HCT116 (cell line): ENCODE data around the gene BST2. TPM values are rescaled to one million over a fixed set of nuclear protein-coding genes. Genes with fewer than 3 reads are reported as not detected.

Source experiments
- ATAC-seq: fragments of 200-7000 bp; cut with Tn5 transposase; 2 replicates; pipeline ENCODE4 v1.9.1; 2020; ENCODE audit warnings: mild to moderate bottlenecking, moderate library complexity
- BruUV-seq: library from RNA; stranded (reverse); fragments of 400-500 nt; replicated peaks from 2 replicates; lab custom pipeline; 2021; lab: Mats Ljungman, UMichigan
- CTCF ChIA-PET: fragments of 300-600 bp; sonication (Branson Sonifier 250); formaldehyde crosslinking; loops from one replicate; lab custom pipeline; 2021; ENCODE audit warnings: antibody characterized with exemption; lab: Charles Lee
- POLR2A ChIA-PET: fragments of 300-600, 350-600 bp; sonication (Branson Sonifier 250); formaldehyde crosslinking; loops from one replicate; lab custom pipeline; 2021; ENCODE audit warnings: antibody characterized with exemption; lab: Charles Lee
- RAD21 ChIA-PET, 2 experiments: fragments of 300-600 bp; sonication (Branson Sonifier 250); formaldehyde crosslinking; loops; one replicate each; lab custom pipeline; 2023; ENCODE audit warnings: low total read pairs in 2 of 2; ENCODE audit not compliant: uncharacterized antibody in 2 of 2, unreplicated experiment in 2 of 2, low non-redundant PET in 1 of 2; lab: Charles Lee
- DNase-seq: peaks from one replicate; pipeline ENCODE4 v3.0.0-alpha.2; 2010; ENCODE audit warnings: low read depth, low spot score
- H2AFZ ChIP-seq: fragments of 200-600 bp; shearing (Covaris generic), sonication (generic); 2 replicates; pipeline ENCODE4 v1.6.1; 2017; ENCODE audit warnings: low read depth, mixed run types, mixed read lengths, antibody characterized with exemption, low read length; ENCODE audit not compliant: poor library complexity, severe bottlenecking
- H3K27ac ChIP-seq: 2 replicates; pipeline ENCODE4 v1.5.1; 2012; ENCODE audit warnings: low read depth, low read length
- H3K27me3 ChIP-seq: fragments of 200-600 bp; sonication (generic); 2 replicates; pipeline ENCODE4 v1.6.1; 2016; ENCODE audit warnings: mixed run types, low read length, mixed read lengths; ENCODE audit not compliant: insufficient read depth
- H3K36me3 ChIP-seq, 2 experiments: fragments of 200-500 bp in 1 of 2; fragments of 200-600 bp in 1 of 2; sonication (Bioruptor generic) in 1 of 2; sonication (generic) in 1 of 2; 2 replicates each; pipeline versions ENCODE4 v1.5.1 to v1.6.1; 2014 to 2016; ENCODE audit warnings: low read length in 2 of 2, inconsistent platforms in 1 of 2, mixed read lengths in 1 of 2, mixed run types in 1 of 2; ENCODE audit not compliant: insufficient read depth in 2 of 2, control insufficient read depth in 1 of 2
- H3K4me1 ChIP-seq, 2 experiments: fragments of 200-600 bp in 1 of 2; sonication (generic) in 1 of 2; 2 replicates each; pipeline versions ENCODE4 v1.5.1 to v1.6.1; 2012 to 2017; ENCODE audit warnings: low read length in 2 of 2, inconsistent platforms in 1 of 2, mild to moderate bottlenecking in 1 of 2, mixed read lengths in 1 of 2, mixed run types in 1 of 2, moderate library complexity in 1 of 2; ENCODE audit not compliant: insufficient read depth in 2 of 2, control insufficient read depth in 1 of 2
- H3K4me2 ChIP-seq: fragments of 200-600 bp; sonication (generic); 2 replicates; pipeline ENCODE4 v1.6.1; 2017; ENCODE audit warnings: mixed run types, low read length, mixed read lengths
- H3K4me3 ChIP-seq, 2 experiments: fragments of 200-600 bp in 1 of 2; sonication (generic) in 1 of 2; replicated peaks in 1 of 2; 2 replicates each; pipeline ENCODE4 v1.5.1; 2011 to 2016; ENCODE audit warnings: low read length in 2 of 2, control low read depth in 1 of 2, low read depth in 1 of 2, mild to moderate bottlenecking in 1 of 2, mixed read lengths in 1 of 2, mixed run types in 1 of 2
- H3K79me2 ChIP-seq: fragments of 200-600 bp; sonication (generic); 2 replicates; pipeline ENCODE4 v1.6.1; 2017; ENCODE audit warnings: mild to moderate bottlenecking, mixed run types, low read length, moderate library complexity, mixed read lengths; ENCODE audit not compliant: insufficient read depth
- H3K9ac ChIP-seq: fragments of 200-600 bp; sonication (generic); 2 replicates; pipeline ENCODE4 v1.6.1; 2016; ENCODE audit warnings: low read length, mixed read lengths
- H3K9me2 ChIP-seq: fragments of 200-600 bp; sonication (generic), shearing (Covaris generic); 2 replicates; pipeline ENCODE4 v1.6.1; 2017; ENCODE audit warnings: mixed run types, mild to moderate bottlenecking, moderate library complexity; ENCODE audit not compliant: insufficient read depth
- H3K9me3 ChIP-seq, 2 experiments: fragments of 200-500 bp in 1 of 2; fragments of 200-600 bp in 1 of 2; sonication (Bioruptor generic) in 1 of 2; sonication (generic) in 1 of 2; 2 replicates each; pipeline ENCODE4 v1.6.1; 2014 to 2017; ENCODE audit warnings: low read length in 2 of 2, mixed read lengths in 2 of 2, inconsistent platforms in 1 of 2, low read depth in 1 of 2, mild to moderate bottlenecking in 1 of 2, mixed run types in 1 of 2, moderate library complexity in 1 of 2; ENCODE audit not compliant: control insufficient read depth in 1 of 2, insufficient read depth in 1 of 2
- H4K20me1 ChIP-seq: fragments of 200-600 bp; sonication (generic), shearing (Covaris generic); 2 replicates; pipeline ENCODE4 v1.6.1; 2017; ENCODE audit warnings: mixed run types, mild to moderate bottlenecking, moderate library complexity; ENCODE audit not compliant: insufficient read depth
- CBX3 ChIP-seq: IDR thresholded peaks from 2 replicates; pipeline ENCODE4 v1.6.1; 2012; ENCODE audit warnings: low read depth
- CTCF ChIP-seq, 3 experiments: fragments of 200-600 bp in 1 of 3; sonication (generic) in 1 of 3; IDR thresholded peaks in 2 of 3; conservative IDR thresholded peaks in 1 of 3; 2 replicates each; pipeline ENCODE4 v1.5.1; 2012 to 2017; ENCODE audit warnings: low read depth in 2 of 3, low read length in 2 of 3, antibody characterized with exemption in 1 of 3, borderline replicate concordance in 1 of 3, control low read depth in 1 of 3, mild to moderate bottlenecking in 1 of 3, mixed read lengths in 1 of 3, mixed run types in 1 of 3, moderate library complexity in 1 of 3; ENCODE audit not compliant: insufficient read depth in 1 of 3
- POLR2A ChIP-seq: IDR thresholded peaks from 2 replicates; pipeline ENCODE4 v1.7.0; 2011; ENCODE audit warnings: borderline replicate concordance; ENCODE audit not compliant: insufficient read depth, insufficient read length; ENCODE audit errors: extremely low read depth
- intact Hi-C: fragments of 100-400 bp; cut with micrococcal nuclease; formaldehyde crosslinking; loops from 2 replicates; pipeline ENCODE4 v1.10.0; 2022
- total RNA-seq: library from RNA; stranded (reverse); gene quantifications from one replicate; pipeline ENCODE4 v1.2.1, GENCODE V29; 2021; ENCODE audit not compliant: unreplicated experiment

Gene BST2
- total RNA-seq, 1 experiment from 2014 or later = 5.4 TPM

- intact Hi-C loops = no loop called here
- BruUV-seq = TSS peak; percentile 98
Observed at GRCh38 chr19:17419154-17419620, 13.8 kb upstream of the BST2 start.

More at GRCh38 chr19:17419154-17419620, 13.8 kb upstream of the BST2 start:
- ATAC-seq (no peak), DNase-seq (no peak)
- TF ChIP-seq POLR2A = peak; percentile 50
- no peak for TF ChIP-seq CBX3
- TF ChIP-seq CTCF (IDR thresholded peaks at IDR 0.05 in 2 of 3, conservative IDR thresholded peaks at IDR 0.05 in 1 of 3; ENCODE audit: borderline replicate concordance in 1 of 3, insufficient read depth in 1 of 3, low read depth in 2 of 3, low read length in 2 of 3) = no peak
- TF ChIP-seq, all 23 proteins: peak for 1
- Histone ChIP-seq H3K79me2 (peaks cover 10% of the 10 kb centered on the region; the same call in 1 of the 2 replicates), H2AFZ (no peak overlapping the region), H3K4me3 (peak overlapping the region; percentile 53 to 93), H3K9me2 (no peaks in the 10 kb centered on the region), H3K27ac (peak overlapping the region; percentile 87), H3K9me3 (no peaks in the 10 kb centered on the region), H3K27me3 (no peaks in the 10 kb centered on the region), H3K4me1 (peaks cover 5 to 28% of the 10 kb centered on the region in 2 experiments; a peak in 3 of 4 replicates), H3K9ac (peak overlapping the region; percentile 78), H3K4me2 (peak overlapping the region; percentile 91), H3K36me3 (no peaks in the 10 kb centered on the region), H4K20me1 (no peaks in the 10 kb centered on the region)
- ChIA-PET CTCF (interaction anchor here (0.6 to 1.2 kb wide), 8 partner anchors 10 to 368 kb away, joined by 3 to 5 read pairs (median 3); partner anchors contain the start of gene TMEM221), RAD21 (no interaction called here), POLR2A (interaction anchor here (0.6 to 2.8 kb wide), 9 partner anchors 10 to 562 kb away, joined by 3 to 21 read pairs (median 4); partner anchors contain the start of genes B3GNT3, BST2, DDA1 and RPL18A)
